ENCODE measurements around the gene ZFYVE19. TPM values are rescaled to one million over a fixed set of nuclear protein-coding genes. Genes with fewer than 3 reads are reported as not detected.

ZFYVE19 gene
- total RNA-seq, 1 experiment from 2014 or later: 38.3 TPM

DNA sequence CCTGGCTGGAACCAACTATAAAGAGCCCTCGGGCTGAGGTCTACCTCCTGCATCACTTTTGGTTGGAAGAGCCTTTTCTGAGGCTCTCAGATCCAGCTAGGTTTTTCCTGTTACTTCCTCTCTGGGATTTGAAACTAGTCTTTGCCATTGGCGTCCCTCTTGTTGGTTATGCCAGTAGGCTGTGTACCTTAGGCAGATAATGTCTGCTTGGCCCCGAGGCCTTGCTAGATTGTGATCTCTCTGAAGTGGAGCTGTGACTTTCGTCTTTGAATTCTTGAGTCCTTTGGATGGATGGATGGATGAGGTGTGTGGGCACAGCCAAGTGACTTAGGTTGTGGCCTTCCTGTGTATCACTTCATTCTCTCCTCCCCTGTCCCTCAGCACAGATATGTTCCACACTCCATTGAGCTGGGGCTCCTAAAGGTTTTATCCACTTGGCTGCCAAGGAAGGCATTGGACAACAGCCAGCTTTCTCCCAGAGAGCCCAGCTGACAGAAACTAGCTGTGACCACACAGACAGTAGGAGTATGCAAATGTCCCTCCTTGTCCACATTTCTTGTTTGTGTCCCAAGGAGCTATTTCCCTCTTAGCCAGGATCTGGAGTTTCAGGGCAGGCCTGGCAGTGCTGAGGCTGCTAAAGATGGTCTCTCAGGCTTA lies 8.3 kb downstream of the ZFYVE19 start:
- DNase-seq (ENCODE audit: low read depth): peak; percentile 63

DNA sequence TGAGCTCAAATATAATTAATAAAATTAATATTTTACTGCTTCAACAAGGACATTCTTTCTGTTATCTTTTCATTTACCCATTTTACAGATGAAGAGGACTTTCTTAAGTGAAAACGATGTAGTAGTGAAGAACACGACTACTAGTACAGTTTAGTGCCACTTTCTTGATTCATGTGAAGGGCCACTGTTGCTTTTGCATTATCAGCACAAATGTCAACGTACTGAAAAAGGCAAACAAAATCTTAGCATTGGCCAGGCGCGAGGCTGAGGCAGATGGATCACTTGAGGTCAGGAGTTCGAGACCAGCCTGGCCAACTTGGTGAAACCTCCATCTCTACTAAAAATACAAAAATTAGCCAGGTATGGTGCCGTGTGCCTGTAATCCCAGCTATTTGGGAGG lies 12.2 kb downstream of the ZFYVE19 start:
- DNase-seq (ENCODE audit: low read depth): no peak

GRCh38 chr15:40821195-40821594 lies 14.3 kb downstream of the ZFYVE19 start:
- no peak for DNase-seq (ENCODE audit: low read depth)

DNA sequence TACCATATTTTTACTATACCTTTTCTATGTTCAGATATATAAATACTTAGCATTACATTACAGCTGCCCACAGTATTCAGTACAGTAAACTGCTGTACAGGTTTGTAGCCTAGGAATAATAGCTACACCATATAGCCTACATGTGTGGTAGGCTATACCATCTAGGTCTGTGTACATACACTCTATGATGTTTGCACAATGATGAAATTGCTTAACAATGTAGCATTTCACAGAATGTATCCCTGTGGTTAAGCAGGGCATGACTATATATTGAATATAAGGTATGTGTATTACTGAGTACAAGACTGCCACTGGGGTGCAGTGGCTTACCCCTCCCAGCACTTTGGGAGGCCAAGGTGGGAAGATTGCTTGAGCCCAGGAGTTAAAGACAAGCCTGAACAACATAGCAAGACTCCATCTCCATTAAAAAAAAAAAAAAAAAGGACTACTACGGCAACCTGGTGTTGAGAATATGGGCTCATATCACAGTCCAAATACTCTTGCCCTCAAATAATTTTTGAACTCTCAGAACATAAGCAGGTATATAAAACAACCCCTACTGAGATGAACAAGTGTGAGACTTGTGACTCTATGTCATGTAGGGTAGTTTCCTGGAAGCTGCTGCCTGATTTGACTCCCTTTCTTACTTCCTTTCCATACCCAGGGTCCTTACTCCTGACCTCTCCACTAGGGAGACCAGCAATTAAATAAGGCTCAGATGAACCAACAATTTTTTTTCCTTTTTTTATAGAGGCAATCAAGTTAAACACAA lies 16.9 kb downstream of the ZFYVE19 start:
- no peak for DNase-seq (ENCODE audit: low read depth)

- peak; percentile 61 for DNase-seq (ENCODE audit: low read depth)
Observed at GRCh38 chr15:40825661-40826422, 19.0 kb downstream of the ZFYVE19 start.

DNA sequence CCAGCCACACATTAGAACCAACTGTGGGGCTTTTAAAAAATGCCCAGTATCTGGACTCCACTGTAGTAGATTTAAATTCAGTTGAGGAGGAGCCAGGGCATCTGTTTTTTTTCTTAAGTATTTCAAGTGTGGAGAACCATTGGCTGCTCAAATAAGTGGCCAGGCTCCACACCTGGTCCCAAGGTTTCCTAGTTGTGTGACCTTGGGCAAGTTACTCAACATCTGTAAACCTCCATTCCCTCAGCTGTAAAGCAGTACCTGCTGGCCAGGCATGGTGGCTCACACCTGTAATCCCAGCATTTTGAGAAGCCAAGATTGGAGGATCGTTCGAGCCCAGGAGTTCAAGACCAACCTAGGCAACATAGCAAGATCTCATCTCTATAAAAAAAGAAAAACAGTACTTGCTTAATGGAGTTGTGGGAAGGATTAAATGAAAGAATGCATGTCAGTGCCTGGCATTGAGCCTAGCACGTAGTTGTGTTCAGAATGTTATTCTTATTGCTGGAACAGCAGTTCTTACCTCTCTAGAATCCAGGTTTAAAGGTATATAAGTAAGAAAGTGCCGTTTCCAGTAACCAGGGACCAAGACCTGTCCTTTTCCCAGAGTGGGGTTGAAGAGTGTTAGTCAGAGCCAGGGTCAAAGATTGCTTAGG lies 19.7 kb downstream of the ZFYVE19 start:
- no peak for DNase-seq (ENCODE audit: low read depth)

- no peak for DNase-seq (ENCODE audit: low read depth)
Observed at GRCh38 chr15:40828447-40829036, 21.7 kb downstream of the ZFYVE19 start, which contains the start of gene PPP1R14D. PPP1R14D (minus strand) TSS chr15:40828708; CDS start chr15:40828641, 67 bp downstream.

- no peak for DNase-seq (ENCODE audit: low read depth)
Observed at GRCh38 chr15:40829115-40829514, 22.2 kb downstream of the ZFYVE19 start.

DNA sequence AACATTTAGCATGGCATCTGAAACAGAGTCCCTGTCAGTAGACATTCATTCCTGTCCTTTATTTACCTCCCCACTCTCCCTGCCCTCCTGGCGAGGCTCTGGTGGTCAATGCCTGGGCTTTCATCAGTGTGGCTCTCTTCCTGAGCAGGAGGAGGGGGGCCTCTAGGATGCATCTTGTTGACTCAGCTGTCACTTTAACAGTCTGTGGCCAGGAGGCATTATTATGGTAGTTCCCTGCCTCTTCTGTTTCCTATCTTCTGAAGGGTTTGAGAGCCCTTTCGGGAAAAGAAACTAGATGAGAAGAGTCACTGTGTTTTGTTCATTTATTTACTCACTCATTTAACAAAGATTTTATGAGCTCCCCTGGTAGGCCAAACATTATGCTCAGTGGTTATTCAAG lies 24.0 kb downstream of the ZFYVE19 start:
- DNase-seq (ENCODE audit: low read depth): no peak

DNA sequence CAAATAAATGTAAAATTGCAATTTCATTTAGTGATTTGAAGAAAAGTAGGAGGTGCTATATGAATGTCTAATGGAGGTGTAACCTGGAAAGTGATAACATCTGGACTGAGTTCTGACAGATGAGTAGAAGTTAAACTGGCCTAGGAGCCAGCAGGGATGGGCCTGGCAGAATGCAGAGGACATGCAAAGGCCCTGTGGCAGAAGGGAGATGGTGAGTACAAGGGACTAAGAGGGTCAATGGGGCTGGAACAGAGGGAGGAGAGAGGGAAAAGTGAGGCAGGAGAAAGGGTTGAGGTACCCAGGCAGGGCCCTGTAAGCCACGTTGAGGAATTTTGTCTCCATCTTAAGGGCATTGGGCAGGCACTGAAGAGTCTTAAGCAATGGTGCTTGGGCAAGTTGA lies 25.0 kb downstream of the ZFYVE19 start:
- DNase-seq (ENCODE audit: low read depth): no peak

GRCh38 chr15:40832903-40833302 lies 26.0 kb downstream of the ZFYVE19 start:
- DNase-seq (ENCODE audit: low read depth): no peak

DNA sequence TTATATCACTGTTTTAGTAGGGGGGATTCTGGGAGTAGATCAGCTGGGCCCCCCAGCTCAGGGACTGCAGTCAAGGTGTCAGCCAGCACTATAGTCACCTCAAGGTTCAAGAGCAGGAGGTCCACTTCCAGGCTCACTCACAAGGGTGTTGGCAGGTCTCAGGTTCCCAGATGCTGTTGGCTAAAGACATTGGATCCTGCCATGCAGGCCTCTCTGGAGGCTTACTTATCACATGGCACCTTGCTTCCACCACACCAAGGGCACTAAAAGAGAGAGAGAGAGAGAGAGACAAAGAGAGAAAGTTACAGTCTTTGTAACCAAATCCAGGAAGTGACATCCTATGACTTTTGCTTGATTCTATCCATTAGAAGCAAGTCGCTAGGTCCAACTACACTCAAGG lies 29.1 kb downstream of the ZFYVE19 start:
- DNase-seq (ENCODE audit: low read depth): no peak

- no peak for DNase-seq (ENCODE audit: low read depth)
Observed at GRCh38 chr15:40838756-40839155, 31.9 kb downstream of the ZFYVE19 start.

DNA sequence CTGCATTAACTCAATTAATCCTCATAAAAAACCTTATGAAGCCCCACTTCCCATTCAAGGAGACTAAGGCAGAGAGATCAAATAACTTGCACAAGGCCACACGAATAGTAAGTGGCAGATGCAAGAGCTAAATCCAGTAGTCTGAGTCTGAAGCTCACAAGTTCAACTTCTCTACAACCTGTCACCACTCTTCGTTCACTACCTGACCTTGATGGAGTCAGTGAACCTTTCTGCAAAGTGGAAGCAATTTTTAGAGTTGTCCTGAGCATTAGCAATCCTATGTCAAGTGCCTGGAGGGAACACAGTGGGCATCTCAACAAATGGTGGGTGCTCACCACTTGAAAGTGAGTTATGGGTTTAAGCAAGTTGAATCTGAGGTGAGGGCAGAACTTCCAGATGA lies 34.9 kb downstream of the ZFYVE19 start:
- DNase-seq (ENCODE audit: low read depth): no peak

- no peak for DNase-seq (ENCODE audit: low read depth)
Observed at GRCh38 chr15:40843261-40843884, 36.5 kb downstream of the ZFYVE19 start.

DNA sequence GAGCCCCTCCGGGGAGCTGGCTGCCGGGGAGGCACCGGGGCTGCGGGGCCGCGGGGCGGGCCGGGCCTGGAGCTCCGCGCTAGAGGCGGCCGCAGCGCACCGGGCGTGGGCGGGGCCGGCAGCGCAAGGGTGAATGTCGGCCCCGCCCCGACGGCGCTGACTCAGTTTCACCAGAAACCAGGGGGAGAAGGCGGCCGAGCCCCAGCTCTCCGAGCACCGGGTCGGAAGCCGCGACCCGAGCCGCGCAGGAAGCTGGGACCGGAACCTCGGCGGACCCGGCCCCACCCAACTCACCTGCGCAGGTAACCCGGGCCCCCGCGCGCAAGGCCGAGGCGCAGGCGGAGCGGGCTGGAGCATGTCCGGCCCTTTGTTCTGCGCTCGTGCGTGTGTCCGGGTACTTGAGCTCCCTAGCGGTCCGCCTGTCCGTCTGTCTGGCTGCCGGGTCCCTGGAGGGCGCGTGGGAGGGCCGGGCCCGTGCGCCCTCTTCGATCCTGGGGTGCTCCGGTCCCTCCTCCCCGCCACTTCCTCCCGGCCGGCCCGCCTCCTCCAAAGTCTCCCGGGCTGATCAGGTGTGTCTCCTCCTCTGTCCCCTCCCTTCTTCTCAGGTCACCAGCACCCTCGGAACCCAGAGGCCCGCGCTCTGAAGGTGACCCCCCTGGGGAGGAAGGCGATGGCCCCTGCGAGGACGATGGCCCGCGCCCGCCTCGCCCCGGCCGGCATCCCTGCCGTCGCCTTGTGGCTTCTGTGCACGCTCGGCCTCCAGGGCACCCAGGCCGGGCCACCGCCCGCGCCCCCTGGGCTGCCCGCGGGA lies 37.2 kb downstream of the ZFYVE19 start, which contains the start of gene SPINT1:
Gene SPINT1 (plus strand): TSS at position 164 of the 811 bp plus-strand sequence. CDS start 507 bp downstream, at position 671.
- DNase-seq (ENCODE audit: low read depth): no peak

DNA sequence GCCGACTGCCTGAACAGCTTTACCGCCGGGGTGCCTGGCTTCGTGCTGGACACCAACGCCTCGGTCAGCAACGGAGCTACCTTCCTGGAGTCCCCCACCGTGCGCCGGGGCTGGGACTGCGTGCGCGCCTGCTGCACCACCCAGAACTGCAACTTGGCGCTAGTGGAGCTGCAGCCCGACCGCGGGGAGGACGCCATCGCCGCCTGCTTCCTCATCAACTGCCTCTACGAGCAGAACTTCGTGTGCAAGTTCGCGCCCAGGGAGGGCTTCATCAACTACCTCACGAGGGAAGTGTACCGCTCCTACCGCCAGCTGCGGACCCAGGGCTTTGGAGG lies 37.8 kb downstream of the ZFYVE19 start:
- DNase-seq (ENCODE audit: low read depth): no peak

GRCh38 chr15:40845036-40845435 lies 38.1 kb downstream of the ZFYVE19 start:
- no peak for DNase-seq (ENCODE audit: low read depth)

GRCh38 chr15:40845511-40846284 lies 38.8 kb downstream of the ZFYVE19 start:
- DNase-seq (ENCODE audit: low read depth): no peak

GRCh38 chr15:40846841-40847222 lies 39.9 kb downstream of the ZFYVE19 start:
- DNase-seq (ENCODE audit: low read depth): no peak
